Gastroesophageal sphincter (tissue), 4 donors: ENCODE measurements around the gene RPS4Y1. TPM values are rescaled to one million over a fixed set of nuclear protein-coding genes. Genes with fewer than 3 reads are reported as not detected.

ENCODE experiments used
- ATAC-seq: fragments of 150-250 bp; one replicate; pipeline ENCODE4 v1.9.1; 2016; ENCODE audit warnings: mild to moderate bottlenecking, moderate library complexity
- H3K27ac ChIP-seq, 4 donors: fragments of 200-600 bp; sonication (generic) in 3 of 4; 1 replicate in 3 of 4; 2 replicates in 1 of 4; pipeline ENCODE4 v1.5.1; 2016 to 2019
- H3K27me3 ChIP-seq: fragments of 200-600 bp; sonication (generic); one replicate; pipeline ENCODE4 v1.5.1; 2019
- H3K36me3 ChIP-seq, 2 donors: fragments of 200-600 bp; sonication (generic); one replicate each; pipeline ENCODE4 v1.5.1; 2019; ENCODE audit warnings: control low read depth in 1 of 2
- H3K4me1 ChIP-seq, 3 donors: fragments of 200-600 bp; sonication (generic); 1 replicate in 2 of 3; 2 replicates in 1 of 3; pipeline ENCODE4 v1.5.1; 2016 to 2019; ENCODE audit warnings: control low read depth in 2 of 3
- H3K4me3 ChIP-seq, 2 donors: fragments of 200-600 bp; sonication (generic); one replicate each; pipeline ENCODE4 v1.5.1; 2019; ENCODE audit warnings: mild to moderate bottlenecking in 1 of 2, moderate library complexity in 1 of 2
- H3K9me3 ChIP-seq, 3 donors: fragments of 200-600 bp; sonication (generic); one replicate each; pipeline ENCODE4 v1.5.1; 2017 to 2019; ENCODE audit warnings: control low read depth in 2 of 3
- CTCF ChIP-seq, 4 experiments: fragments of 200-600 bp in 2 of 4; fragments of 450-650 bp in 2 of 4; sonication (generic) in 1 of 4; IDR thresholded peaks; one replicate each; pipeline ENCODE4 v1.5.1; 2017 to 2019; ENCODE audit warnings: antibody characterized with exemption in 4 of 4, mild to moderate bottlenecking in 2 of 4, moderate library complexity in 2 of 4
- EP300 ChIP-seq: sonication (generic); formaldehyde crosslinking; IDR thresholded peaks from one replicate; pipeline ENCODE4 v1.6.1; 2017; ENCODE audit warnings: antibody characterized with exemption, mild to moderate bottlenecking
- POLR2A ChIP-seq, 2 donors: fragments of 450-650 bp; IDR thresholded peaks; one replicate each; pipeline ENCODE4 v1.6.1; 2017; ENCODE audit warnings: antibody characterized with exemption in 2 of 2, mild to moderate bottlenecking in 2 of 2, moderate library complexity in 1 of 2
- POLR2AphosphoS5 ChIP-seq: sonication (generic); formaldehyde crosslinking; IDR thresholded peaks from one replicate; pipeline ENCODE4 v1.6.1; 2017; ENCODE audit warnings: antibody characterized with exemption
- WGBS, 2 donors: methylation state at CpG; one replicate each; pipeline ENCODE4 v1.1.5; 2018; ENCODE audit warnings: low coverage in 1 of 2; 5-methylcytosine and 5-hydroxymethylcytosine counted together
- small RNA-seq, 4 donors: library from RNA; depleted of rRNA; stranded (forward); fragments of <200 nt; gene quantifications; one replicate each; pipeline ENCODE3, GENCODE V24; 2016
- total RNA-seq, 4 donors: library from RNA; depleted of rRNA; stranded (reverse); fragments of >200 nt; gene quantifications; one replicate each; pipeline ENCODE4 v1.1.0, GENCODE V29; 2016

The RPS4Y1 gene
- total RNA-seq, 4 donors from 2014 or later = 0.31 to 329 (median 103) TPM

DNA sequence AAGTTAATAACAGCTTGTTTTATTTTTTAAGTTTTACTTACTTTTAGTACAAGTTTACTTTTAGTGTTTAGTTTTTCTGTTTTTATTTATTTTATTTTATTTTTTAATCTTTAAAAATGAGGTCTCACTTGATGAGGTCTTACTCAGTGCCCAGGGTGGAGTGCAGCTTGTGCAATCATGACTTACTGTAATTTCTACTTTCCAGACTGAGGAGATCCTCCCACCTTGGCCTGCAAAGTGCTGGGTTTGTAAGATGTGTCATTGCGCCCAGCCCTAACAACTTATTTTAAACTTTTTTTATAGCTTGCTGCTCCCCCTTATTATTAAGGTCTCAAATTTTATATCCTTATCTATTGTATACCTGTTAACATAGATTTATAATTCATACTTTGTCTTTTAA is 52.1 kb downstream of the RPS4Y1 start:
- H3K27me3 ChIP-seq = no peaks in the 10 kb centered on the region
- no peak for ATAC-seq
- H3K9me3 ChIP-seq = no peaks in the 10 kb centered on the region
- H3K4me1 ChIP-seq = no peaks in the 10 kb centered on the region
- no peak overlapping the region for H3K27ac ChIP-seq
- H3K36me3 ChIP-seq = no peaks in the 10 kb centered on the region
- H3K4me3 ChIP-seq = no peak overlapping the region
- TF ChIP-seq EP300 (no peak), POLR2AphosphoS5 (no peak), CTCF (IDR thresholded peaks at IDR 0.05) (no peak), POLR2A (IDR thresholded peaks at IDR 0.05) (no peak)
- no CpG with 5 or more reads among the region's 1 CpG for WGBS, 2 donors

DNA sequence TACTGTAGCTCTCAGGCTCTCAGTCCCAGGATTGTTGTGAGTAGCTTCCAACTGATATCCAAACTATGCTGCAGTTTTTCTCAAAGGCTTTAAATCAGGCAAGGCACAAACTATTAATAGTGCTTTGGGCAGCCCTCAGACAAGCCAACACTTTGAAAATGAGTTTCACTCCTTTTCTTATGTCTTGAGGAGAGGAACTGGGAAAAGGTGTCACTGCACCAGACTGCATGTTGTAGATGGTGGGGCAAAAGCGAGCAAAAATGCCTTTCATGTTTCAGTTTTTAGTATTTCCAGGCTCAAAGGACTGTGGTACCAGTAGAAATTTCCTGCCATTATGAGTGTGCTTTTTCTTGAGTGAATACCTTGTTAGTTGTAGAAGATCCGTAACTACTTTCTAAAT is 54.6 kb downstream of the RPS4Y1 start:
- no peak overlapping the region for H3K4me3 ChIP-seq
- no peaks in the 10 kb centered on the region for H3K27me3 ChIP-seq
- no peak overlapping the region for H3K27ac ChIP-seq
- H3K9me3 ChIP-seq = no peaks in the 10 kb centered on the region
- ATAC-seq = no peak
- H3K36me3 ChIP-seq = no peaks in the 10 kb centered on the region
- TF ChIP-seq POLR2AphosphoS5 (no peak), CTCF (IDR thresholded peaks at IDR 0.05) (no peak), POLR2A (IDR thresholded peaks at IDR 0.05) (no peak), EP300 (no peak)
- no peaks in the 10 kb centered on the region for H3K4me1 ChIP-seq
- WGBS, 2 donors = 100% methylated on average over 1 of the region's 2 CpGs; no CpG with 5 or more reads in 1 of the 2 donors

- no peak for ATAC-seq
- no peak for TF ChIP-seq EP300
- TF ChIP-seq POLR2AphosphoS5 = no peak
- no peak for TF ChIP-seq CTCF (IDR thresholded peaks at IDR 0.05)
- no peak for TF ChIP-seq POLR2A (IDR thresholded peaks at IDR 0.05)
- Histone ChIP-seq H3K4me1 (no peaks in the 10 kb centered on the region), H3K9me3 (no peaks in the 10 kb centered on the region), H3K27ac (no peak overlapping the region), H3K36me3 (no peaks in the 10 kb centered on the region), H3K4me3 (no peak overlapping the region), H3K27me3 (no peaks in the 10 kb centered on the region)
- 42% methylated on average over 1 of the region's 1 CpG; no CpG with 5 or more reads in 1 of the 2 donors for WGBS, 2 donors
Measured at GRCh38 chrY:2907356-2907755, 66.0 kb downstream of the RPS4Y1 start.

GRCh38 chrY:2913066-2913815 is 71.8 kb downstream of the RPS4Y1 start:
- TF ChIP-seq EP300 = no peak
- TF ChIP-seq POLR2A (IDR thresholded peaks at IDR 0.05) = no peak
- TF ChIP-seq CTCF (IDR thresholded peaks at IDR 0.05) = no peak
- Histone ChIP-seq H3K9me3 (no peaks in the 10 kb centered on the region), H3K27ac (no peak overlapping the region), H3K4me3 (no peak overlapping the region), H3K4me1 (no peaks in the 10 kb centered on the region), H3K36me3 (no peaks in the 10 kb centered on the region), H3K27me3 (no peaks in the 10 kb centered on the region)
- no peak for ATAC-seq

Small RNAs within 50 kb of the gene (small RNA-seq; reads per million reads assigned to genes)
- 0 reads per million in 4 donors for gene TOMM22P2

Other genes starting within 250 kb of the RPS4Y1 start
- not detected for gene SRY, start 53.9 kb upstream of the RPS4Y1 start, total RNA-seq
- 10 to 100 TPM in 2 of 4 donors, not detected in 2; 19.8 to 29.0 TPM for gene ZFY, start 93.8 kb downstream of the RPS4Y1 start, total RNA-seq